AG10803 (cell line): ENCODE data around the gene FAM98A.

Experiments used
- DNase-seq: peaks from one replicate; pipeline ENCODE4 v3.0.0; 2010; ENCODE audit warnings: low read depth
- H3K4me3 ChIP-seq: 2 replicates; pipeline ENCODE4 v1.5.1; 2011; ENCODE audit warnings: mild to moderate bottlenecking, low read length, control low read depth
- CTCF ChIP-seq: conservative IDR thresholded peaks from 2 replicates; pipeline ENCODE4 v1.5.1; 2011; ENCODE audit warnings: mild to moderate bottlenecking, low read length, control low read depth, inconsistent platforms

Gene FAM98A

GRCh38 chr2:33581872-33582271 lies 17.2 kb downstream of the FAM98A start:
- no peak for DNase-seq
- H3K4me3 ChIP-seq: no peak overlapping the region
- TF ChIP-seq CTCF: no peak

GRCh38 chr2:33579227-33579626 lies 19.9 kb downstream of the FAM98A start:
- no peak overlapping the region for H3K4me3 ChIP-seq
- no peak for TF ChIP-seq CTCF
- peak; percentile 17 for DNase-seq

GRCh38 chr2:33577668-33578067 lies 21.4 kb downstream of the FAM98A start:
- H3K4me3 ChIP-seq: no peak overlapping the region
- no peak for TF ChIP-seq CTCF
- DNase-seq: peak; percentile 34

- H3K4me3 ChIP-seq: no peak overlapping the region
- DNase-seq: no peak
- TF ChIP-seq CTCF: no peak
These were observed 22.0 kb downstream of the FAM98A start for GRCh38 chr2:33577084-33577483.

GRCh38 chr2:33573657-33574056 lies 25.4 kb downstream of the FAM98A start:
- TF ChIP-seq CTCF: no peak
- DNase-seq: no peak
- no peak overlapping the region for H3K4me3 ChIP-seq

GRCh38 chr2:33570681-33571080 lies 28.4 kb downstream of the FAM98A start:
- H3K4me3 ChIP-seq: no peak overlapping the region
- TF ChIP-seq CTCF: no peak
- DNase-seq: no peak

GRCh38 chr2:33561872-33562271 lies 37.2 kb downstream of the FAM98A start:
- H3K4me3 ChIP-seq: no peak overlapping the region
- DNase-seq: no peak
- TF ChIP-seq CTCF: no peak
